ENCODE results near the gene ZNF254. TPM values are rescaled to one million over a fixed set of nuclear protein-coding genes. Genes with fewer than 3 reads are reported as not detected.

Gene ZNF254
- total and polyA plus RNA-seq, 7 experiments from 2014 or later: 4.1 to 17.1 (median 14.7) TPM

- Mint-ChIP-seq H3K4me3 (no peak overlapping the region), H3K27ac (peak overlapping the region in 2 of 9 donors; percentile 33), H3K27me3 (no peaks in the 10 kb centered on the region), H3K4me1 (peaks cover 0 to 5% (median 0%) of the 10 kb centered on the region in 7 donors), H3K9me3 (peaks cover 0 to 12% (median 0%) of the 10 kb centered on the region in 11 donors), H3K36me3 (peaks cover 12 to 40% (median 33%) of the 10 kb centered on the region in 5 donors)
- intact Hi-C loops (cut with micrococcal nuclease): no loop called here
- Histone ChIP-seq H3K36me3 (ENCODE audit: control insufficient read depth in 2 of 3, insufficient read depth in 3 of 3, low read length in 3 of 3) (no peaks in the 10 kb centered on the region), H3K4me3 (ENCODE audit: low read length) (no peak overlapping the region), H3K4me1 (ENCODE audit: control insufficient read depth in 2 of 2, insufficient read depth in 2 of 2, low read length in 2 of 2) (no peaks in the 10 kb centered on the region), H3K9me3 (ENCODE audit: control insufficient read depth in 2 of 3, low read length in 3 of 3) (no peaks in the 10 kb centered on the region), H3K27me3 (ENCODE audit: control insufficient read depth in 2 of 2, insufficient read depth in 2 of 2, low read length in 2 of 2) (no peaks in the 10 kb centered on the region), H3K27ac (ENCODE audit: low read depth, low read length) (no peak overlapping the region)
- ChIA-PET CTCF (no interaction called here), POLR2A (no interaction called here)
- ATAC-seq (no peak), DNase-seq (no peak)
Observed at GRCh38 chr19:24065865-24066604, 21.0 kb upstream of the ZNF254 start.

GRCh38 chr19:24069905-24070657 lies 16.9 kb upstream of the ZNF254 start:
- intact Hi-C loops (cut with micrococcal nuclease): no loop called here
- no peak overlapping the region for H3K4me3 Mint-ChIP-seq
- Histone ChIP-seq H3K9me3 (ENCODE audit: control insufficient read depth in 2 of 3, low read length in 3 of 3) (no peaks in the 10 kb centered on the region), H3K27me3 (ENCODE audit: control insufficient read depth in 2 of 2, insufficient read depth in 2 of 2, low read length in 2 of 2) (no peaks in the 10 kb centered on the region), H3K36me3 (ENCODE audit: control insufficient read depth in 2 of 3, insufficient read depth in 3 of 3, low read length in 3 of 3) (peaks cover 0 to 16% (median 0%) of the 10 kb centered on the region in 3 experiments), H3K27ac (ENCODE audit: low read depth, low read length) (no peak overlapping the region), H3K4me3 (ENCODE audit: low read length) (no peak overlapping the region), H3K4me1 (ENCODE audit: control insufficient read depth in 2 of 2, insufficient read depth in 2 of 2, low read length in 2 of 2) (no peaks in the 10 kb centered on the region)
- H3K27ac Mint-ChIP-seq: no peak overlapping the region
- H3K4me1 Mint-ChIP-seq: peaks cover 0 to 9% (median 0%) of the 10 kb centered on the region in 7 donors
- POLR2A ChIA-PET: interaction anchor here (0.7 kb wide), 1 partner anchor 333 kb away, joined by 3 read pairs; no protein-coding TSS in a partner anchor
- H3K36me3 Mint-ChIP-seq: peaks cover 14 to 63% (median 51%) of the 10 kb centered on the region in 5 donors
- no peak for ATAC-seq
- no peak for DNase-seq
- CTCF ChIA-PET: no interaction called here
- H3K9me3 Mint-ChIP-seq: peaks cover 0 to 34% (median 0%) of the 10 kb centered on the region in 11 donors
- no peaks in the 10 kb centered on the region for H3K27me3 Mint-ChIP-seq

- H3K4me3 ChIP-seq (ENCODE audit: low read length): no peak overlapping the region
- ChIA-PET CTCF (no interaction called here), POLR2A (interaction anchor here (1.2 kb wide), 1 partner anchor 23 kb away, joined by 5 read pairs; no protein-coding TSS in a partner anchor)
Observed at GRCh38 chr19:24071078-24071477, 15.9 kb upstream of the ZNF254 start.

GRCh38 chr19:24072720-24073119 lies 14.3 kb upstream of the ZNF254 start:
- Histone ChIP-seq H3K27me3 (ENCODE audit: control insufficient read depth in 2 of 2, insufficient read depth in 2 of 2, low read length in 2 of 2) (no peaks in the 10 kb centered on the region), H3K4me1 (ENCODE audit: control insufficient read depth in 2 of 2, insufficient read depth in 2 of 2, low read length in 2 of 2) (no peaks in the 10 kb centered on the region), H3K9me3 (ENCODE audit: control insufficient read depth in 2 of 3, low read length in 3 of 3) (no peaks in the 10 kb centered on the region), H3K27ac (ENCODE audit: low read depth, low read length) (no peak overlapping the region), H3K36me3 (ENCODE audit: control insufficient read depth in 2 of 3, insufficient read depth in 3 of 3, low read length in 3 of 3) (peaks cover 0 to 16% (median 0%) of the 10 kb centered on the region in 3 experiments), H3K4me3 (ENCODE audit: low read length) (no peak overlapping the region)
- ATAC-seq (no peak), DNase-seq (no peak)
- Mint-ChIP-seq H3K27ac (no peak overlapping the region), H3K4me3 (no peak overlapping the region), H3K4me1 (peaks cover 0 to 7% (median 0%) of the 10 kb centered on the region in 7 donors), H3K9me3 (peaks cover 0 to 35% (median 5%) of the 10 kb centered on the region in 11 donors), H3K36me3 (peaks cover 11 to 61% (median 59%) of the 10 kb centered on the region in 5 donors), H3K27me3 (no peaks in the 10 kb centered on the region)
- POLR2A ChIA-PET: no interaction called here
- CTCF ChIA-PET: no interaction called here
- intact Hi-C loops (cut with micrococcal nuclease): no loop called here

More at GRCh38 chr19:24071078-24071477, 15.9 kb upstream of the ZNF254 start:
- no peak overlapping the region for H3K4me3 Mint-ChIP-seq
- no peaks in the 10 kb centered on the region for H3K27me3 Mint-ChIP-seq
- peaks cover 0 to 16% (median 0%) of the 10 kb centered on the region in 3 experiments for H3K36me3 ChIP-seq (ENCODE audit: control insufficient read depth in 2 of 3, insufficient read depth in 3 of 3, low read length in 3 of 3)
- H3K4me1 ChIP-seq (ENCODE audit: control insufficient read depth in 2 of 2, insufficient read depth in 2 of 2, low read length in 2 of 2): no peaks in the 10 kb centered on the region
- no peaks in the 10 kb centered on the region for H3K9me3 ChIP-seq (ENCODE audit: control insufficient read depth in 2 of 3, low read length in 3 of 3)
- ATAC-seq: no peak
- H3K4me1 Mint-ChIP-seq: peaks cover 0 to 8% (median 0%) of the 10 kb centered on the region in 7 donors
- H3K9me3 Mint-ChIP-seq: peaks cover 0 to 37% (median 4%) of the 10 kb centered on the region in 11 donors
- DNase-seq: no peak
- H3K36me3 Mint-ChIP-seq: peaks cover 11 to 64% (median 55%) of the 10 kb centered on the region in 5 donors
- peak overlapping the region in 1 of 9 donors; percentile 74 for H3K27ac Mint-ChIP-seq
- no peaks in the 10 kb centered on the region for H3K27me3 ChIP-seq (ENCODE audit: control insufficient read depth in 2 of 2, insufficient read depth in 2 of 2, low read length in 2 of 2)
- intact Hi-C loops (cut with micrococcal nuclease): no loop called here
- no peak overlapping the region for H3K27ac ChIP-seq (ENCODE audit: low read depth, low read length)

- no peaks in the 10 kb centered on the region for H3K27me3 Mint-ChIP-seq
- no peak overlapping the region for H3K27ac ChIP-seq (ENCODE audit: low read depth, low read length)
- no peaks in the 10 kb centered on the region for H3K9me3 ChIP-seq (ENCODE audit: control insufficient read depth in 2 of 3, low read length in 3 of 3)
- H3K36me3 ChIP-seq (ENCODE audit: control insufficient read depth in 2 of 3, insufficient read depth in 3 of 3, low read length in 3 of 3): peaks cover 0 to 16% (median 0%) of the 10 kb centered on the region in 3 experiments
- ATAC-seq (no peak), DNase-seq (no peak)
- no peaks in the 10 kb centered on the region for H3K27me3 ChIP-seq (ENCODE audit: control insufficient read depth in 2 of 2, insufficient read depth in 2 of 2, low read length in 2 of 2)
- no peaks in the 10 kb centered on the region for H3K4me1 ChIP-seq (ENCODE audit: control insufficient read depth in 2 of 2, insufficient read depth in 2 of 2, low read length in 2 of 2)
- H3K36me3 Mint-ChIP-seq: peaks cover 7 to 58% (median 57%) of the 10 kb centered on the region in 5 donors
- peak overlapping the region in 1 of 9 donors; percentile 13 for H3K27ac Mint-ChIP-seq
- no peak overlapping the region for H3K4me3 Mint-ChIP-seq
- H3K4me1 Mint-ChIP-seq: peaks cover 0 to 7% (median 3%) of the 10 kb centered on the region in 7 donors
- POLR2A ChIA-PET: no interaction called here
- peaks cover 0 to 34% (median 5%) of the 10 kb centered on the region in 11 donors for H3K9me3 Mint-ChIP-seq
- H3K4me3 ChIP-seq (ENCODE audit: low read length): no peak overlapping the region
- intact Hi-C loops (cut with micrococcal nuclease): no loop called here
- CTCF ChIA-PET: no interaction called here
Observed at GRCh38 chr19:24073807-24074206, 13.2 kb upstream of the ZNF254 start.

- ChIA-PET CTCF (no interaction called here), POLR2A (no interaction called here)
- no peak overlapping the region for H3K4me3 ChIP-seq (ENCODE audit: low read length)
- peaks cover 0 to 39% (median 5%) of the 10 kb centered on the region in 11 donors for H3K9me3 Mint-ChIP-seq
- no peak overlapping the region for H3K4me3 Mint-ChIP-seq
- intact Hi-C loops (cut with micrococcal nuclease): no loop called here
- H3K27ac Mint-ChIP-seq: peak overlapping the region in 1 of 9 donors; percentile 12
- no peaks in the 10 kb centered on the region for H3K27me3 Mint-ChIP-seq
- H3K36me3 Mint-ChIP-seq: peaks cover 9 to 65% (median 61%) of the 10 kb centered on the region in 5 donors
- no peaks in the 10 kb centered on the region for H3K4me1 ChIP-seq (ENCODE audit: control insufficient read depth in 2 of 2, insufficient read depth in 2 of 2, low read length in 2 of 2)
- H3K27ac ChIP-seq (ENCODE audit: low read depth, low read length): no peak overlapping the region
- H3K4me1 Mint-ChIP-seq: peaks cover 0 to 7% (median 3%) of the 10 kb centered on the region in 7 donors
- DNase-seq (no peak), ATAC-seq (no peak)
- H3K9me3 ChIP-seq (ENCODE audit: control insufficient read depth in 2 of 3, low read length in 3 of 3): no peaks in the 10 kb centered on the region
- H3K27me3 ChIP-seq (ENCODE audit: control insufficient read depth in 2 of 2, insufficient read depth in 2 of 2, low read length in 2 of 2): no peaks in the 10 kb centered on the region
- peaks cover 0 to 16% (median 0%) of the 10 kb centered on the region in 3 experiments for H3K36me3 ChIP-seq (ENCODE audit: control insufficient read depth in 2 of 3, insufficient read depth in 3 of 3, low read length in 3 of 3)
Observed at GRCh38 chr19:24074720-24075454, 12.1 kb upstream of the ZNF254 start.

Measured in naive thymus-derived CD4-positive, alpha-beta T cell (primary cell).